Adrenal gland (tissue), 12 donors: ENCODE results near the gene EPHA10. TPM values are rescaled to one million over a fixed set of nuclear protein-coding genes. Genes with fewer than 3 reads are reported as not detected.

Experiments
- DNase-seq, 7 donors: peaks; one replicate each; pipeline ENCODE4 v3.0.0-alpha.2; 2019 to 2020
- H3K27ac ChIP-seq, 5 donors: fragments of 200-600 bp; sonication (generic) in 4 of 5; 1 replicate in 3 of 5; 2 replicates in 2 of 5; pipeline versions ENCODE4 v1.5.1 to v1.8.0; 2016 to 2020; ENCODE audit warnings: mild to moderate bottlenecking in 1 of 5
- H3K27me3 ChIP-seq: fragments of 200-600 bp; 2 replicates; pipeline ENCODE4 v1.8.0; 2021
- H3K36me3 ChIP-seq, 2 donors: fragments of 200-600 bp; replicated peaks in 1 of 2; 1 replicate in 1 of 2; 2 replicates in 1 of 2; pipeline versions ENCODE4 v1.5.1 to v1.8.0; 2018 to 2022
- H3K4me1 ChIP-seq, 2 donors: fragments of 200-600 bp; replicated peaks in 1 of 2; 1 replicate in 1 of 2; 2 replicates in 1 of 2; pipeline versions ENCODE4 v1.5.1 to v1.8.0; 2018 to 2021
- H3K4me3 ChIP-seq, 4 donors: fragments of 200-600 bp; sonication (generic) in 3 of 4; one replicate each; pipeline ENCODE4 v1.5.1; 2016 to 2018
- H3K9me3 ChIP-seq, 3 donors: fragments of 200-600 bp; sonication (generic) in 1 of 3; replicated peaks in 1 of 3; 1 replicate in 2 of 3; 2 replicates in 1 of 3; pipeline versions ENCODE4 v1.5.1 to v1.8.0; 2016 to 2021
- POLR2A ChIP-seq, 2 donors: fragments of 450-650 bp; IDR thresholded peaks; one replicate each; pipeline ENCODE4 v1.6.1; 2017; ENCODE audit warnings: antibody characterized with exemption in 2 of 2, mild to moderate bottlenecking in 2 of 2, moderate library complexity in 1 of 2
- WGBS, 4 donors: extraction: QIAGEN DNeasy Blood & Tissue Kit in 2 of 4; methylation state at CpG; one replicate each; pipeline versions ENCODE4 v1.1.5 to v1.1.7; 2013 to 2017; 5-methylcytosine and 5-hydroxymethylcytosine counted together
- intact Hi-C, 2 donors: fragments of 100-400 bp; cut with DNase I; formaldehyde crosslinking; loops; one replicate each; pipeline versions ENCODE4 v1.14.1 to v1.15.0; 2022 to 2023
- polyA plus RNA-seq, 3 donors: library from polyadenylated mRNA; stranded (reverse); fragments of 200-250 nt in 2 of 3; fragments of 350-450 nt in 1 of 3; fragmentation: Illumina TruSeq in 1 of 3; extraction: RNeasy Lipid Tissue Mini Kit (QIAGEN cat#74804) in 1 of 3; gene quantifications; one replicate each; pipeline ENCODE4 v1.2.3, GENCODE V29; 2013 to 2014
- total RNA-seq, 9 donors: library from RNA; depleted of rRNA in 4 of 9; stranded (reverse); fragments of >200 nt in 4 of 9; fragments of 120-200 nt in 1 of 9; fragmentation: NEBNext Ultra II Directional in 1 of 9; extraction: Animal tissue kit (Norgen Biotek cat#: 25700) in 1 of 9; gene quantifications; one replicate each; pipeline versions ENCODE4 v1.1.0 to v1.2.4, GENCODE V29; 2013 to 2023
- TF ChIP-seq, protein P1 (sequence below), 6 experiments: fragments of 450-650 bp in 4 of 6; fragments of 200-600 bp in 2 of 6; sonication (generic) in 1 of 6; IDR thresholded peaks; 1 replicate in 5 of 6; 2 replicates in 1 of 6; pipeline versions ENCODE4 v1.5.1 to v1.8.0; 2016 to 2021; ENCODE audit warnings: antibody characterized with exemption in 6 of 6, mild to moderate bottlenecking in 2 of 6, moderate library complexity in 1 of 6
- donor health status: healthy with polysubstance abuse.
- donor health status: Bipolar disorder and iron deficiency.
- donor health status: DM: yes; HTN: yes; CAD: no.
- donor health status: DM: no; HTN: no; CAD: no.
- donor health status: DM: no; HTN: no; CAD: no.
- donor health status: DM: yes; HTN: yes; CAD: no.

Gene EPHA10
- total and polyA plus RNA-seq, 12 donors: 0.06 to 3.9 (median 0.48) TPM

DNA sequence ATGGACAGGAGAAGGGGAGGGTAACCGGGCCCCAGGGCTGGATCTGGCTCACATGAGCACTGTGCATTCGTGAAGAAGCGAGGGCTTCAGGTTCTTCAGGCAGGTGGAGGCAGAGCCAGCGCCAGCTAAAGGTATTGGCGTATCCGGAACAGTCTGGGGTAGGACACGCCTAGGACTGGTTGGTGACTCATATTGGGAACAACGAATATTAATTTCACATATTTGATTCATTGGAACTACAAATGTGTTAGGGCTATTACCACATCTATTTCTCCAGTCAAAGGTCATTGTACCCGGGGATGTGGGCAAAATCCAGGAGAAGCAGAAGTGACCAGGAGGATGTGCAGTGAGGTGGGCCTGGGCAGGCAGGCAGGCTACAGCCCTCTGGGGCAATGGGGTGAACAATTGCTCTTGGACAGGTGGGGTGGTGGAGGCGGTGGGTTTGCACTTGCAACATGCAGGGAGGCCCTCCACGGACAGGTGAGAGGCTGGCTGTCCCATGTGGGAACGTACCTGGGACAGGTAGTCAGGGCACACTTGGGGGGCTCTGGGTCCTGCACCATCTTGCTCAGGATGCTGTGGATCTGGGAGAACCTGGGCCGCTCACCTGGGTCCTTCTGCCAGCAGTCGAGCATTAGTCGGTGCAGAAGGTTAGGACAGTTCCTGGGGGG is 45.9 kb downstream of the EPHA10 start:
- no peak overlapping the region for H3K4me3 ChIP-seq
- no peak overlapping the region for H3K27ac ChIP-seq
- no peaks in the 10 kb centered on the region for H3K4me1 ChIP-seq
- no peaks in the 10 kb centered on the region for H3K36me3 ChIP-seq
- no peaks in the 10 kb centered on the region for H3K27me3 ChIP-seq
- 80 to 88% (median 84%) methylated on average over 13 to 15 of the region's 15 CpGs for WGBS, 4 donors
- DNase-seq: no peak
- no peak for TF ChIP-seq POLR2A (IDR thresholded peaks at IDR 0.05)
- TF ChIP-seq, protein P1, sequence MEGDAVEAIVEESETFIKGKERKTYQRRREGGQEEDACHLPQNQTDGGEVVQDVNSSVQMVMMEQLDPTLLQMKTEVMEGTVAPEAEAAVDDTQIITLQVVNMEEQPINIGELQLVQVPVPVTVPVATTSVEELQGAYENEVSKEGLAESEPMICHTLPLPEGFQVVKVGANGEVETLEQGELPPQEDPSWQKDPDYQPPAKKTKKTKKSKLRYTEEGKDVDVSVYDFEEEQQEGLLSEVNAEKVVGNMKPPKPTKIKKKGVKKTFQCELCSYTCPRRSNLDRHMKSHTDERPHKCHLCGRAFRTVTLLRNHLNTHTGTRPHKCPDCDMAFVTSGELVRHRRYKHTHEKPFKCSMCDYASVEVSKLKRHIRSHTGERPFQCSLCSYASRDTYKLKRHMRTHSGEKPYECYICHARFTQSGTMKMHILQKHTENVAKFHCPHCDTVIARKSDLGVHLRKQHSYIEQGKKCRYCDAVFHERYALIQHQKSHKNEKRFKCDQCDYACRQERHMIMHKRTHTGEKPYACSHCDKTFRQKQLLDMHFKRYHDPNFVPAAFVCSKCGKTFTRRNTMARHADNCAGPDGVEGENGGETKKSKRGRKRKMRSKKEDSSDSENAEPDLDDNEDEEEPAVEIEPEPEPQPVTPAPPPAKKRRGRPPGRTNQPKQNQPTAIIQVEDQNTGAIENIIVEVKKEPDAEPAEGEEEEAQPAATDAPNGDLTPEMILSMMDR (IDR thresholded peaks at IDR 0.05): no peak
- intact Hi-C loops: no loop called here
- no peaks in the 10 kb centered on the region for H3K9me3 ChIP-seq

DNA sequence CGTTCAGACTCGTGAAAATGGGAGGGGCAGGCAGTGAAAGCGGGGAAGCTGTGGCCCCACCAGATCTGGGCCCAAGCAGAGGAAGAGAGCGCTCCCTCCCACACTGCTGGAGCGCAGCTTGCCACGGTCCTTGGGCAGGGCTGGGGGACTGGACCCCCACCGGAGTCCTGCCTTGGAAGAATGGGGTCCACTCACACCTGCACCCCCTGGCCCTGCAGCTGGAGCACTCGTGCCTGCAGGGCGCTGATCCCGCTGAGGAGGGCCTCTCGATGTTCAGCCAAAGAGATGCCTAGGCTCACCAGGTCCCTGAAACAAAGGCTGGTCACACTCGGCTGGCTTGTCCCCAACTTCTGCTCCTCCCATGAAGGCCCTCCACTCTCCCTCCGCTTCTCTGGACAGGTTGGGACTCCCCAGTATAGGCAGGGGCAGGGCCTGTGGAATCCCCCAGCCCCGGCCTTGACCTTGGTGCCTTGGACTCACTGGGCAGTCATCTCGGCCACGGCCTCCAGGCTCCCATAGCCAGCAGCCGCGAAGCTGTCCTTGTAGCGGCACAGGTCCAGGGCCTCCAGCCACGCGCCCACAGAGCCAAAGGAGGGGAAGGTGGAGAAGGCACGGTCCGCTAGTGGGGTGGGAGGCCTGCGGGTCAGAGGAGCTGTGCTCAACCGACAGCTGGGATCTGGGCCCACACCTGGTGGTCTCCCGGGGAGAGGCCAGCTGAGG is 46.6 kb downstream of the EPHA10 start:
- H3K27me3 ChIP-seq: no peaks in the 10 kb centered on the region
- H3K4me1 ChIP-seq: no peaks in the 10 kb centered on the region
- H3K4me3 ChIP-seq: no peak overlapping the region
- TF ChIP-seq, protein P1 (IDR thresholded peaks at IDR 0.05): no peak
- no peak for TF ChIP-seq POLR2A (IDR thresholded peaks at IDR 0.05)
- intact Hi-C loops: no loop called here
- H3K9me3 ChIP-seq: no peaks in the 10 kb centered on the region
- no peak overlapping the region for H3K27ac ChIP-seq
- H3K36me3 ChIP-seq: no peaks in the 10 kb centered on the region
- WGBS, 4 donors: 76 to 85% (median 78%) methylated on average over 5 to 26 of the region's 26 CpGs
- no peak for DNase-seq

DNA sequence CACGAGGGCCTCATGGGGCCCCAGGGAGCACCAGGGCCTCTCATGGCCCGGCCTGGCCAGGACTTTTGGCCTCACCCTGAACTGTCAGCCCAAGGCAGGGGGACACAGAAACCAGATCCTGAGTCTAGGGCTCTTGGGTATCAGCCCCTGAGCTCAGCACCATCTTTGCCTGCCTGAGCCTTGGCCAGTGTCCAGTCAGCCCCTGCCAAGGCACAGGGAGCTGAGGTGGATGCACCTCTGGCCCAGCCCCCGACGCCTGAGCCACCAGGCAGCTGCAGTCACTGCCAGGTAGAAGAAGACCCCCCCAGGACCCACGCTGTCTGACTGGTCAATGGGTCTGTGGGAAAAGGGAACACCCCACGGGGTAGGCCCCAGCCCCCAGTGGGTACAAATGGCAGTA is 47.3 kb downstream of the EPHA10 start:
- H3K4me1 ChIP-seq: no peaks in the 10 kb centered on the region
- no peaks in the 10 kb centered on the region for H3K27me3 ChIP-seq
- no peak overlapping the region for H3K27ac ChIP-seq
- H3K36me3 ChIP-seq: no peaks in the 10 kb centered on the region
- no peak overlapping the region for H3K4me3 ChIP-seq
- WGBS, 4 donors: 80 to 88% (median 84%) methylated on average over 2 to 6 of the region's 6 CpGs
- no peaks in the 10 kb centered on the region for H3K9me3 ChIP-seq
- TF ChIP-seq, protein P1 (IDR thresholded peaks at IDR 0.05): no peak
- no peak for TF ChIP-seq POLR2A (IDR thresholded peaks at IDR 0.05)
- no peak for DNase-seq
- intact Hi-C loops: no loop called here

DNA sequence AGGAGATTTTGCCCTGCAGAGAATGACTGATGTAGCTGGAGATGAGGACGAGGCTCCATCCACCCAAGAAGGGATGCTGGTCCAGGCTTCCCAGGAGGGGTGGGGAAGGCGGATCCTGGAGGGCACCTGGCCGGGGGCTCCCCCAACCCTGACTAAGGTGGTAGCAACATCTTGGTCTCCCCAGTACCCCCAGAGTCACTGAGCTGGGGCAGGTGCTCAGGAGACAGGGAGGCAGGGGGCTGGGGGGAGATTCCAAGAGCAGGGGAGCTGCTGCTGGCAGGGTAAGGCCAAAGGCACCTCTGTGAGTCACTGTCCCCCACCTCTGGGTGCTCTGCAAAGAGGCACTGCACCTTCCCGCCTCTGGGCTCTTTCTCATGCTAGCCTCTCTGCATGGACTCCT is 48.6 kb downstream of the EPHA10 start:
- H3K9me3 ChIP-seq: no peaks in the 10 kb centered on the region
- no peaks in the 10 kb centered on the region for H3K4me1 ChIP-seq
- intact Hi-C loops: no loop called here
- H3K27ac ChIP-seq: no peak overlapping the region
- no peaks in the 10 kb centered on the region for H3K27me3 ChIP-seq
- H3K4me3 ChIP-seq: no peak overlapping the region
- TF ChIP-seq POLR2A (IDR thresholded peaks at IDR 0.05): no peak
- TF ChIP-seq, protein P1 (IDR thresholded peaks at IDR 0.05): no peak
- 76 to 82% (median 80%) methylated on average over 1 to 4 of the region's 4 CpGs; no CpG with 5 or more reads in 1 of the 4 donors for WGBS, 4 donors
- DNase-seq: no peak
- no peaks in the 10 kb centered on the region for H3K36me3 ChIP-seq
